ENCODE results near the gene RHBDL2. TPM values are rescaled to one million over a fixed set of nuclear protein-coding genes. Genes with fewer than 3 reads are reported as not detected.

Gene RHBDL2
- total RNA-seq, 1 experiment from 2014 or later = 36.9 TPM

Other genes starting within 250 kb of the RHBDL2 start
- 22.1 and 33.0 TPM in 2 replicates for gene RRAGC, start 82.1 kb downstream of the RHBDL2 start, total RNA-seq (2021)
- gene MYCBP, start 68.5 kb downstream of the RHBDL2 start, total RNA-seq (2021) = 51.9 TPM in 2 replicates
- gene GJA9, start 60.2 kb downstream of the RHBDL2 start, total RNA-seq (2021) = 0.48 and 1.1 TPM in 2 replicates
- gene AKIRIN1, start 49.4 kb upstream of the RHBDL2 start, total RNA-seq (2021) = 76.9 and 80.0 TPM in 2 replicates
- gene NDUFS5, start 84.5 kb upstream of the RHBDL2 start, total RNA-seq (2021) = 498 and 524 TPM in 2 replicates